CD14-positive monocyte (primary cell): Measurements from ENCODE around the gene CDK12. TPM values are rescaled to one million over a fixed set of nuclear protein-coding genes. Genes with fewer than 3 reads are reported as not detected.

Source experiments
- DNase-seq, 3 donors: peaks; one replicate each; pipeline ENCODE4 v3.0.0-alpha.2; 2011 to 2022
- H2AFZ ChIP-seq: 2 replicates; pipeline ENCODE4 v1.6.0; 2012; ENCODE audit warnings: mild to moderate bottlenecking, low read depth, low read length, inconsistent platforms; ENCODE audit not compliant: insufficient read depth, poor library complexity, severe bottlenecking
- H3K27ac ChIP-seq, 2 donors: 1 replicate in 1 of 2; 2 replicates in 1 of 2; pipeline ENCODE4 v1.5.1; 2012 to 2013; ENCODE audit warnings: low read length in 2 of 2, control low read depth in 1 of 2, inconsistent platforms in 1 of 2, low read depth in 1 of 2, mild to moderate bottlenecking in 1 of 2
- H3K27me3 ChIP-seq, 2 donors: one replicate each; pipeline versions ENCODE4 v1.6.0 to v1.6.1; 2011 to 2013; ENCODE audit warnings: low read length in 2 of 2; ENCODE audit not compliant: control insufficient read depth in 2 of 2, insufficient read depth in 2 of 2
- H3K36me3 ChIP-seq, 2 donors: replicated peaks in 1 of 2; 1 replicate in 1 of 2; 2 replicates in 1 of 2; pipeline versions ENCODE4 v1.5.1 to v1.6.1; 2012 to 2013; ENCODE audit warnings: low read length in 2 of 2, control low read depth in 1 of 2, inconsistent platforms in 1 of 2, mild to moderate bottlenecking in 1 of 2; ENCODE audit not compliant: insufficient read depth in 2 of 2, control insufficient read depth in 1 of 2
- H3K4me1 ChIP-seq, 2 donors: 1 replicate in 1 of 2; 2 replicates in 1 of 2; pipeline versions ENCODE4 v1.5.1 to v1.6.1; 2012 to 2013; ENCODE audit warnings: low read length in 2 of 2, control low read depth in 1 of 2, inconsistent platforms in 1 of 2, mild to moderate bottlenecking in 1 of 2, moderate library complexity in 1 of 2; ENCODE audit not compliant: insufficient read depth in 2 of 2, control insufficient read depth in 1 of 2
- H3K4me2 ChIP-seq: replicated peaks from 2 replicates; pipeline ENCODE3; 2012; ENCODE audit warnings: low read length, moderate library complexity, mild to moderate bottlenecking; ENCODE audit not compliant: poor library complexity, severe bottlenecking; ENCODE audit errors: extremely low read depth
- H3K4me3 ChIP-seq, 3 experiments: fragments of 200-600 bp in 1 of 3; sonication (generic) in 1 of 3; replicated peaks in 1 of 3; 1 replicate in 2 of 3; 2 replicates in 1 of 3; pipeline ENCODE4 v1.5.1; 2011 to 2013; ENCODE audit warnings: low read length in 3 of 3, mild to moderate bottlenecking in 3 of 3, control low read depth in 2 of 3, low read depth in 2 of 3, inconsistent platforms in 1 of 3, moderate library complexity in 1 of 3
- H3K79me2 ChIP-seq: 2 replicates; pipeline ENCODE4 v1.6.0; 2012; ENCODE audit warnings: mild to moderate bottlenecking, control low read depth, inconsistent platforms, low read length, moderate library complexity; ENCODE audit not compliant: insufficient read depth
- H3K9ac ChIP-seq: 2 replicates; pipeline ENCODE4 v1.6.0; 2017; ENCODE audit warnings: low read length, mild to moderate bottlenecking; ENCODE audit not compliant: insufficient read depth, poor library complexity, severe bottlenecking
- H3K9me3 ChIP-seq, 2 donors: replicated peaks in 1 of 2; 1 replicate in 1 of 2; 2 replicates in 1 of 2; pipeline versions ENCODE4 v1.5.1 to v1.6.1; 2012 to 2013; ENCODE audit warnings: low read length in 2 of 2, control low read depth in 1 of 2; ENCODE audit not compliant: control insufficient read depth in 1 of 2, insufficient read depth in 1 of 2
- H4K20me1 ChIP-seq: 2 replicates; pipeline ENCODE4 v1.6.0; 2012; ENCODE audit warnings: mild to moderate bottlenecking, low read length, control low read depth, moderate library complexity; ENCODE audit not compliant: insufficient read depth
- H3K27ac Mint-ChIP-seq, 7 donors: one replicate each; pipeline ENCODE4 v1.8.0; 2020; ENCODE audit warnings: mild to moderate bottlenecking in 7 of 7, mixed read lengths in 7 of 7, moderate library complexity in 6 of 7, inconsistent platforms in 2 of 7
- H3K27me3 Mint-ChIP-seq, 3 donors: one replicate each; pipeline ENCODE4 v1.8.0; 2021 to 2022; ENCODE audit warnings: low read depth in 3 of 3, mild to moderate bottlenecking in 3 of 3, mixed read lengths in 3 of 3, moderate library complexity in 3 of 3, inconsistent platforms in 1 of 3
- H3K36me3 Mint-ChIP-seq, 2 donors: one replicate each; pipeline ENCODE4 v1.8.0; 2020; ENCODE audit warnings: mixed read lengths in 2 of 2, inconsistent platforms in 1 of 2, mild to moderate bottlenecking in 1 of 2
- H3K4me1 Mint-ChIP-seq: one replicate; pipeline ENCODE4 v1.8.0; 2020; ENCODE audit warnings: mild to moderate bottlenecking, mixed read lengths
- H3K4me3 Mint-ChIP-seq, 2 donors: one replicate each; pipeline ENCODE4 v1.8.0; 2020; ENCODE audit warnings: mild to moderate bottlenecking in 2 of 2, mixed read lengths in 2 of 2, moderate library complexity in 1 of 2
- H3K9me3 Mint-ChIP-seq, 7 donors: one replicate each; pipeline ENCODE4 v1.8.0; 2020 to 2022; ENCODE audit warnings: mixed read lengths in 7 of 7, mild to moderate bottlenecking in 6 of 7, moderate library complexity in 6 of 7, inconsistent platforms in 2 of 7
- CTCF ChIP-seq: fragments of 200-600 bp; IDR thresholded peaks from one replicate; pipeline ENCODE4 v1.8.0; 2022; ENCODE audit warnings: antibody characterized with exemption, mild to moderate bottlenecking
- WGBS: methylation state at CpG from one replicate; pipeline ENCODE4 v1.1.5; 2013; ENCODE audit warnings: missing lambda C conversion rate; ENCODE audit not compliant: insufficient coverage; 5-methylcytosine and 5-hydroxymethylcytosine counted together
- intact Hi-C, 2 donors: fragments of 100-400 bp; cut with micrococcal nuclease; formaldehyde crosslinking; loops; one replicate each; pipeline versions ENCODE4 v1.15.0 to v1.15.1; 2023
- polyA plus RNA-seq, 3 donors: library from polyadenylated mRNA; depleted of rRNA in 1 of 3; unstranded in 2 of 3; stranded (reverse) in 1 of 3; fragments of 300-500 nt in 2 of 3; fragments of >200 nt in 1 of 3; fragmentation: Illumina TruSeq in 2 of 3; gene quantifications; 1 replicate in 2 of 3; 2 replicates in 1 of 3; pipeline ENCODE4 v1.2.3, GENCODE V29; 2012 to 2021

CDK12 gene
- polyA plus RNA-seq, 3 donors, result 0.62 to 21.9 (median 1.3) TPM

- Histone ChIP-seq H3K36me3 (peaks cover 90 to 98% of the 10 kb centered on the region in 2 donors), H3K27me3 (no peaks in the 10 kb centered on the region), H3K4me2 (no peak overlapping the region), H3K9me3 (no peaks in the 10 kb centered on the region), H3K9ac (no peak overlapping the region), H3K4me3 (no peak overlapping the region), H4K20me1 (peaks cover 30% of the 10 kb centered on the region), H2AFZ (no peak overlapping the region), H3K4me1 (peaks cover under 1 to 2% of the 10 kb centered on the region in 2 donors), H3K79me2 (no peaks in the 10 kb centered on the region), H3K27ac (no peak overlapping the region)
- Mint-ChIP-seq H3K27me3 (no peaks in the 10 kb centered on the region), H3K4me1 (no peaks in the 10 kb centered on the region), H3K9me3 (no peaks in the 10 kb centered on the region), H3K4me3 (no peak overlapping the region), H3K36me3 (peaks cover 81 to 95% of the 10 kb centered on the region in 2 donors), H3K27ac (no peak overlapping the region)
- WGBS, result 100% methylated on average over 4 of the region's 7 CpGs
- peak; percentile 42 for TF ChIP-seq CTCF
- DNase-seq, result no peak
- intact Hi-C loops, result loop anchor here in 1 of 2 donors (5.0 to 10.0 kb wide), 2 partner anchors 93 to 225 kb away; no protein-coding TSS in a partner anchor
These were observed 66.0 kb downstream of the CDK12 start for GRCh38 chr17:39527220-39527813.

- Histone ChIP-seq H4K20me1 (peaks cover 30% of the 10 kb centered on the region), H3K4me3 (no peak overlapping the region), H3K4me1 (peaks cover 5 to 10% of the 10 kb centered on the region in 2 donors), H3K27me3 (no peaks in the 10 kb centered on the region), H3K27ac (no peak overlapping the region), H3K79me2 (no peaks in the 10 kb centered on the region), H2AFZ (no peak overlapping the region), H3K9me3 (no peaks in the 10 kb centered on the region), H3K4me2 (no peak overlapping the region), H3K36me3 (peaks cover 70 to 77% of the 10 kb centered on the region in 2 donors), H3K9ac (no peak overlapping the region)
- H3K36me3 Mint-ChIP-seq, result peaks cover 71 to 77% of the 10 kb centered on the region in 2 donors
- no peak for DNase-seq
- intact Hi-C loops, result loop anchor here in 1 of 2 donors (5.0 to 10.0 kb wide), 2 partner anchors 95 to 223 kb away; no protein-coding TSS in a partner anchor
- H3K9me3 Mint-ChIP-seq, result no peaks in the 10 kb centered on the region
- no peak overlapping the region for H3K4me3 Mint-ChIP-seq
- H3K27me3 Mint-ChIP-seq, result no peaks in the 10 kb centered on the region
- no peak for TF ChIP-seq CTCF
- WGBS, result no CpG with 5 or more reads among the region's 2 CpGs
- H3K27ac Mint-ChIP-seq, result no peak overlapping the region
- H3K4me1 Mint-ChIP-seq, result peaks cover 6% of the 10 kb centered on the region
These were observed 68.2 kb downstream of the CDK12 start for GRCh38 chr17:39529455-39529854.
